ENCODE data around the gene SH3BP1.

Gene SH3BP1

DNA sequence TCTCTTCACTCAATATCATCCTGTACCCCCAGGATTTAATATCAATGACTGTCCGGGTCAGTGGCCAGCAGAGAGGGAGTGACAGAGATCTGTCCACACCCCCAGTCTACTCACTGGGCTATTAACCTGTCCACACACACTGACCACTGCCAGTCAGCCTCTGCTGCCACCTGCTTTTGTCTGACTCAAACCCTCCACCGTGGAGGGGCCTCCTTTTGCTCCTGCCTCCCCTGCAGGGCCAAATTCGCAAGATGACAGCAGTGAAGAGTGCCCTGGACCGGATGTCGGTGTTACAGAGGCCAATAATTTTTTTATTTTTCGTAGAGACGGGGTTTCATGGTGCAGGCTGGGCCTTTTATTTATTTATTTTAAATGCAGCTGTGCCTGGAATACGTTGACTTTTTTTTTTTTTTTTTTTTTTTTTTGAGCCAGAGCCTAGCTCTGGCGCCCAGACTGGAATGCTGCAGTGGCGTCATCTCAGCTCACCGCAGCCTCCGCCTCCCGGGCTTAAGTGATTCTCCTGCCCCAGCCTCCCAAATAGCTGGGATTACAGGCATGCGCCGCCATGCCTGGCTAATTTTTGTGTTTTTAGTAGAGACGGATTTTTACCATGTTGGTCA, 24.2 kb downstream of the SH3BP1 start:
- no peak overlapping the region for H2AFZ ChIP-seq (ENCODE audit: low read depth, low read length)
- H3K79me2 ChIP-seq (ENCODE audit: low read length): peaks cover 82% of the 10 kb centered on the region
- no peaks in the 10 kb centered on the region for H3K27me3 ChIP-seq (ENCODE audit: low read depth, low read length)
- H3K9me3 ChIP-seq (ENCODE audit: insufficient read depth, low read length): no peaks in the 10 kb centered on the region
- H3K4me2 ChIP-seq (ENCODE audit: low read length): no peak overlapping the region
- no peak overlapping the region for H3K9ac ChIP-seq (ENCODE audit: low read length)
- H3K36me3 ChIP-seq (replicated peaks; ENCODE audit: low read depth, low read length): peaks cover 35% of the 10 kb centered on the region
- peaks cover 29% of the 10 kb centered on the region for H3K4me1 ChIP-seq (ENCODE audit: low read length)
- no peak for TF ChIP-seq CTCF (IDR thresholded peaks at IDR 0.05; ENCODE audit: low read depth, low read length)
- TF ChIP-seq EZH2phosphoT487 (IDR thresholded peaks at IDR 0.05; ENCODE audit: low read depth): no peak
- H3K27ac ChIP-seq (ENCODE audit: low read length): no peak overlapping the region
- no peak overlapping the region for H3K4me3 ChIP-seq (ENCODE audit: low read length)
- peaks cover 44% of the 10 kb centered on the region for H4K20me1 ChIP-seq (ENCODE audit: insufficient read depth, low read length)

GRCh38 chr22:37664249-37665101, 25.0 kb downstream of the SH3BP1 start:
- TF ChIP-seq EZH2phosphoT487 (IDR thresholded peaks at IDR 0.05; ENCODE audit: low read depth) (no peak), CTCF (IDR thresholded peaks at IDR 0.05; ENCODE audit: low read depth, low read length) (no peak)
- H3K4me3 ChIP-seq (ENCODE audit: low read length): no peak overlapping the region
- peaks cover 29% of the 10 kb centered on the region for H3K4me1 ChIP-seq (ENCODE audit: low read length)
- no peaks in the 10 kb centered on the region for H3K27me3 ChIP-seq (ENCODE audit: low read depth, low read length)
- no peak overlapping the region for H3K27ac ChIP-seq (ENCODE audit: low read length)
- H3K4me2 ChIP-seq (ENCODE audit: low read length): no peak overlapping the region
- peaks cover 37% of the 10 kb centered on the region for H3K36me3 ChIP-seq (replicated peaks; ENCODE audit: low read depth, low read length)
- no peak overlapping the region for H2AFZ ChIP-seq (ENCODE audit: low read depth, low read length)
- no peaks in the 10 kb centered on the region for H3K9me3 ChIP-seq (ENCODE audit: insufficient read depth, low read length)
- peaks cover 73% of the 10 kb centered on the region for H3K79me2 ChIP-seq (ENCODE audit: low read length)
- H4K20me1 ChIP-seq (ENCODE audit: insufficient read depth, low read length): peaks cover 43% of the 10 kb centered on the region
- no peak overlapping the region for H3K9ac ChIP-seq (ENCODE audit: low read length)

GRCh38 chr22:37665487-37665886, 26.0 kb downstream of the SH3BP1 start:
- no peak for TF ChIP-seq EZH2phosphoT487 (IDR thresholded peaks at IDR 0.05; ENCODE audit: low read depth)
- no peak for TF ChIP-seq CTCF (IDR thresholded peaks at IDR 0.05; ENCODE audit: low read depth, low read length)
- Histone ChIP-seq H2AFZ (ENCODE audit: low read depth, low read length) (no peak overlapping the region), H3K36me3 (replicated peaks; ENCODE audit: low read depth, low read length) (peaks cover 34% of the 10 kb centered on the region), H3K4me3 (ENCODE audit: low read length) (no peak overlapping the region), H3K27ac (ENCODE audit: low read length) (no peak overlapping the region), H3K27me3 (ENCODE audit: low read depth, low read length) (no peaks in the 10 kb centered on the region), H3K4me1 (ENCODE audit: low read length) (peaks cover 18% of the 10 kb centered on the region), H3K9me3 (ENCODE audit: insufficient read depth, low read length) (no peaks in the 10 kb centered on the region), H3K79me2 (ENCODE audit: low read length) (peaks cover 63% of the 10 kb centered on the region), H3K4me2 (ENCODE audit: low read length) (no peak overlapping the region), H3K9ac (ENCODE audit: low read length) (no peak overlapping the region), H4K20me1 (ENCODE audit: insufficient read depth, low read length) (peaks cover 33% of the 10 kb centered on the region)

- Histone ChIP-seq H3K36me3 (replicated peaks; ENCODE audit: low read depth, low read length) (peaks cover 18% of the 10 kb centered on the region), H3K27me3 (ENCODE audit: low read depth, low read length) (no peaks in the 10 kb centered on the region), H3K27ac (ENCODE audit: low read length) (no peak overlapping the region), H3K4me2 (ENCODE audit: low read length) (no peak overlapping the region), H3K4me3 (ENCODE audit: low read length) (no peak overlapping the region), H3K4me1 (ENCODE audit: low read length) (peaks cover 10% of the 10 kb centered on the region), H3K9ac (ENCODE audit: low read length) (no peak overlapping the region), H4K20me1 (ENCODE audit: insufficient read depth, low read length) (peaks cover 10% of the 10 kb centered on the region), H2AFZ (ENCODE audit: low read depth, low read length) (no peak overlapping the region), H3K9me3 (ENCODE audit: insufficient read depth, low read length) (no peaks in the 10 kb centered on the region), H3K79me2 (ENCODE audit: low read length) (peaks cover 25% of the 10 kb centered on the region)
- TF ChIP-seq CTCF (IDR thresholded peaks at IDR 0.05; ENCODE audit: low read depth, low read length): no peak
- no peak for TF ChIP-seq EZH2phosphoT487 (IDR thresholded peaks at IDR 0.05; ENCODE audit: low read depth)
Measured at GRCh38 chr22:37669586-37669985, 30.1 kb downstream of the SH3BP1 start.
